ENCODE measurements around the gene PADI1. TPM values are rescaled to one million over a fixed set of nuclear protein-coding genes. Genes with fewer than 3 reads are reported as not detected.

Gene PADI1
- total and polyA plus RNA-seq, 2 of the 8 experiments (the other 6 are each of a cell fraction or from before 2014, with no cell fraction given), result 0.20 to 0.30 TPM

DNA sequence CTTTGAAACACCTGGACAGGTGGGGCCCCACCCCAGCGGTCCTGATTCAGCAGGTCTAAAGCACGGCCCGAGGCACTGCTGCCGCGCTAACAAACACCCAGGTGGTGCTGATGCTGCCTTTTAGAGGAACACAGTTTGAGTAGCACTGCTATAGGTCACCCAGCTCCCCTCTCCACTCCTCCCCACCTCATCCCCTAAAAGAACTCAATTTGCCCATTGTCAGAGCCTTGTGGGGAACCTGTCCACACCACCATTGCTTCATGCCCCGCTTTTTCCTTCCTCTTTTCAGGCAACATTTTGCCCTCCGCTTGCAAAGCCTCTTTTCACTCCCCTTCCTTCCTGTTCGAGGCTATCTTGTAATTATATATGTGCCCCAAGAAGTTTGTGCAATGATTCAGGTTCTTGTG is 76.8 kb downstream of the PADI1 start:
- WGBS, 2 experiments (ENCODE audit: extremely low coverage in 1 of 2, insufficient coverage in 1 of 2, insufficient read length in 1 of 2, insufficient replicate concordance in 2 of 2, low coverage in 1 of 2, low lambda C conversion rate in 2 of 2, missing lambda C conversion rate in 1 of 2), result 94% methylated on average over 8 of the region's 8 CpGs; no CpG with 5 or more reads in 1 of the 2 experiments
- Histone ChIP-seq H3K36me3 (ENCODE audit: control insufficient read depth in 2 of 4, insufficient read depth in 4 of 4, low read length in 3 of 4) (no peaks in the 10 kb centered on the region; a peak in 1 of 8 replicates), H2AFZ (ENCODE audit: low read length) (no peak overlapping the region), H3K18ac (ENCODE audit: extremely low read depth, low read length) (no peak overlapping the region), H4K8ac (ENCODE audit: extremely low read depth, insufficient read depth, low read length) (no peak overlapping the region), H3K14ac (ENCODE audit: insufficient read length) (no peak overlapping the region), H3K4ac (replicated peaks; ENCODE audit: insufficient read length, low read depth, low read length) (no peak overlapping the region), H4K20me1 (replicated peaks in 1 of 2; ENCODE audit: control insufficient read depth in 1 of 2, insufficient read depth in 2 of 2, low read length in 2 of 2) (no peaks in the 10 kb centered on the region), H4K5ac (ENCODE audit: insufficient read length, low read depth, low read length) (no peak overlapping the region), H3K23me2 (ENCODE audit: low read depth, low read length) (no peaks in the 10 kb centered on the region), H3K4me3 (ENCODE audit: extremely low read depth in 1 of 4, insufficient read depth in 2 of 4, low read depth in 3 of 4, low read length in 4 of 4) (no peak overlapping the region), H3K27me3 (replicated peaks in 1 of 4; ENCODE audit: control insufficient read depth in 3 of 4, extremely low read depth in 1 of 4, insufficient read depth in 3 of 4, low read length in 3 of 4) (no peaks in the 10 kb centered on the region), H2BK15ac (ENCODE audit: low read length) (no peak overlapping the region), H3K79me1 (ENCODE audit: low read depth, low read length) (no peaks in the 10 kb centered on the region), H2BK12ac (ENCODE audit: low read depth, low read length) (no peak overlapping the region), H2BK5ac (ENCODE audit: low read depth, low read length) (no peak overlapping the region), H3K9me3 (ENCODE audit: insufficient read depth in 2 of 2, low read depth in 1 of 2, low read length in 1 of 2) (no peaks in the 10 kb centered on the region), H3K27ac (ENCODE audit: low read depth, low read length) (no peak overlapping the region), H2BK120ac (replicated peaks; ENCODE audit: low read depth, low read length) (no peak overlapping the region), H3K56ac (replicated peaks; ENCODE audit: insufficient read length, low read depth, low read length) (no peak overlapping the region), H3K4me2 (ENCODE audit: insufficient read depth in 1 of 2, low read depth in 2 of 2, low read length in 2 of 2) (no peak overlapping the region), H4K91ac (replicated peaks; ENCODE audit: insufficient read length, low read length) (no peak overlapping the region), H3K4me1 (replicated peaks in 1 of 4; ENCODE audit: control insufficient read depth in 3 of 4, insufficient read depth in 4 of 4, low read length in 3 of 4) (no peaks in the 10 kb centered on the region), H2BK20ac (ENCODE audit: low read length) (no peak overlapping the region), H3K23ac (ENCODE audit: insufficient read length) (no peak overlapping the region), H2AK5ac (ENCODE audit: low read depth, low read length) (no peak overlapping the region), H3K79me2 (ENCODE audit: control insufficient read depth in 1 of 2, insufficient read depth in 2 of 2, low read length in 2 of 2) (no peaks in the 10 kb centered on the region), H3K9ac (replicated peaks in 1 of 4; ENCODE audit: extremely low read depth in 1 of 4, low read depth in 3 of 4, low read length in 3 of 4) (no peak overlapping the region)
- CTCF ChIA-PET (ENCODE audit: partially characterized antibody), result interaction anchor here (0.6 to 5.2 kb wide), 9 partner anchors 7 to 195 kb away, joined by 3 to 26 read pairs (median 5); partner anchors contain the start of gene PADI4
- TF ChIP-seq TAF1 (IDR thresholded peaks at IDR 0.05; ENCODE audit: low read depth, low read length), result no peak
- TF ChIP-seq BCL11A (IDR thresholded peaks at IDR 0.05; ENCODE audit: low read depth in 2 of 2, low read length in 2 of 2), result no peak
- no peak for TF ChIP-seq CTBP2 (IDR thresholded peaks at IDR 0.05; ENCODE audit: borderline replicate concordance, insufficient read depth, insufficient read length, low read length)
- DNase-seq (ENCODE audit: low read depth in 1 of 2, low spot score in 2 of 2) (no peak), FAIRE-seq (no peak)
- POLR2A ChIA-PET (ENCODE audit: partially characterized antibody), result interaction anchor here (0.9 kb wide), 1 partner anchor 14 kb away, joined by 4 read pairs; no protein-coding TSS in a partner anchor
